ENCODE data around the gene NISCH. TPM values are rescaled to one million over a fixed set of nuclear protein-coding genes. Genes with fewer than 3 reads are reported as not detected.

NISCH gene
- total RNA-seq (168 TPM), polyA plus RNA-seq (10 to 100 TPM; 12.6 to 17.4 (median 15.2) TPM)

GRCh38 chr3:52455283-52456168, at the start of gene NISCH:
TSS of gene NISCH (plus strand) at chr3:52455604. CDS start at chr3:52455642, 38 bp downstream.
- H3K36me3 Mint-ChIP-seq: peaks cover 7% of the 10 kb centered on the region
- ATAC-seq (ENCODE audit: low read depth in 2 of 2) (peak; percentile 95), DNase-seq (peak; percentile 92 to 97 (median 93))
- peaks cover 0 to 37% (median 30%) of the 10 kb centered on the region in 4 donors for H3K4me1 Mint-ChIP-seq
- Histone ChIP-seq H3K36me3 (ENCODE audit: control insufficient read depth, insufficient read depth, low read length) (peaks cover 25% of the 10 kb centered on the region), H3K27me3 (ENCODE audit: control insufficient read depth, insufficient read depth, low read length) (no peaks in the 10 kb centered on the region), H3K27ac (ENCODE audit: insufficient read depth, low read length, poor library complexity, severe bottlenecking) (peak within 1 kb of the TSS; percentile 94), H3K4me1 (ENCODE audit: control insufficient read depth, insufficient read depth, low read length, poor library complexity, severe bottlenecking) (peaks cover 39% of the 10 kb centered on the region), H3K4me3 (ENCODE audit: low read depth, low read length) (peak within 1 kb of the TSS; percentile 81), H3K9me3 (ENCODE audit: control insufficient read depth in 2 of 2, low read length in 2 of 2) (no peaks in the 10 kb centered on the region)
- peak within 1 kb of the TSS; percentile 94 to 97 (median 94) for H3K4me3 Mint-ChIP-seq
- H3K27ac Mint-ChIP-seq: peak within 1 kb of the TSS; percentile 99 to 100 (median 100)
- peaks cover 0 to 2% (median 0%) of the 10 kb centered on the region in 7 donors for H3K9me3 Mint-ChIP-seq
- peaks cover 5% of the 10 kb centered on the region for H3K27me3 Mint-ChIP-seq

- peaks cover 21% of the 10 kb centered on the region for H3K4me1 ChIP-seq (ENCODE audit: control insufficient read depth, insufficient read depth, low read length, poor library complexity, severe bottlenecking)
- no peaks in the 10 kb centered on the region for H3K9me3 Mint-ChIP-seq
- no peak overlapping the region for H3K4me3 ChIP-seq (ENCODE audit: low read depth, low read length)
- H3K4me3 Mint-ChIP-seq: peak overlapping the region in 1 of 4 donors; percentile 49
- H3K27ac Mint-ChIP-seq: peak overlapping the region in 1 of 3 donors; percentile 25
- H3K9me3 ChIP-seq (ENCODE audit: control insufficient read depth in 2 of 2, low read length in 2 of 2): no peaks in the 10 kb centered on the region
- no peak for ATAC-seq (ENCODE audit: low read depth in 2 of 2)
- no peaks in the 10 kb centered on the region for H3K27me3 Mint-ChIP-seq
- peaks cover 39% of the 10 kb centered on the region for H3K36me3 Mint-ChIP-seq
- no peak for DNase-seq
- H3K4me1 Mint-ChIP-seq: peaks cover 5 to 28% (median 12%) of the 10 kb centered on the region in 4 donors
- no peak overlapping the region for H3K27ac ChIP-seq (ENCODE audit: insufficient read depth, low read length, poor library complexity, severe bottlenecking)
- H3K27me3 ChIP-seq (ENCODE audit: control insufficient read depth, insufficient read depth, low read length): no peaks in the 10 kb centered on the region
- H3K36me3 ChIP-seq (ENCODE audit: control insufficient read depth, insufficient read depth, low read length): peaks cover 68% of the 10 kb centered on the region
These were observed 49.2 kb upstream of the NISCH start for GRCh38 chr3:52406231-52406661.

GRCh38 chr3:52406791-52407510, 48.5 kb upstream of the NISCH start:
- peaks cover 7 to 35% (median 16%) of the 10 kb centered on the region in 4 donors for H3K4me1 Mint-ChIP-seq
- peak overlapping the region in 2 of 3 donors; percentile 25 to 98 for H3K27ac Mint-ChIP-seq
- H3K27me3 Mint-ChIP-seq: no peaks in the 10 kb centered on the region
- no peaks in the 10 kb centered on the region for H3K27me3 ChIP-seq (ENCODE audit: control insufficient read depth, insufficient read depth, low read length)
- H3K4me3 Mint-ChIP-seq: peak overlapping the region in 3 of 4 donors; percentile 8 to 51 (median 49)
- DNase-seq (no peak), ATAC-seq (ENCODE audit: low read depth in 2 of 2) (no peak)
- H3K36me3 ChIP-seq (ENCODE audit: control insufficient read depth, insufficient read depth, low read length): peaks cover 61% of the 10 kb centered on the region
- no peaks in the 10 kb centered on the region for H3K9me3 Mint-ChIP-seq
- peaks cover 39% of the 10 kb centered on the region for H3K36me3 Mint-ChIP-seq
- no peak overlapping the region for H3K4me3 ChIP-seq (ENCODE audit: low read depth, low read length)
- no peaks in the 10 kb centered on the region for H3K9me3 ChIP-seq (ENCODE audit: control insufficient read depth in 2 of 2, low read length in 2 of 2)
- H3K4me1 ChIP-seq (ENCODE audit: control insufficient read depth, insufficient read depth, low read length, poor library complexity, severe bottlenecking): peaks cover 28% of the 10 kb centered on the region
- H3K27ac ChIP-seq (ENCODE audit: insufficient read depth, low read length, poor library complexity, severe bottlenecking): no peak overlapping the region

GRCh38 chr3:52407779-52408178, 47.6 kb upstream of the NISCH start:
- peak overlapping the region; percentile 54 to 98 (median 96) for H3K27ac Mint-ChIP-seq
- no peak for ATAC-seq (ENCODE audit: low read depth in 2 of 2)
- H3K4me3 ChIP-seq (ENCODE audit: low read depth, low read length): no peak overlapping the region
- H3K36me3 ChIP-seq (ENCODE audit: control insufficient read depth, insufficient read depth, low read length): peaks cover 53% of the 10 kb centered on the region
- peaks cover 15 to 43% (median 23%) of the 10 kb centered on the region in 4 donors for H3K4me1 Mint-ChIP-seq
- H3K27ac ChIP-seq (ENCODE audit: insufficient read depth, low read length, poor library complexity, severe bottlenecking): no peak overlapping the region
- no peaks in the 10 kb centered on the region for H3K27me3 ChIP-seq (ENCODE audit: control insufficient read depth, insufficient read depth, low read length)
- no peak for DNase-seq
- H3K9me3 ChIP-seq (ENCODE audit: control insufficient read depth in 2 of 2, low read length in 2 of 2): no peaks in the 10 kb centered on the region
- peaks cover 33% of the 10 kb centered on the region for H3K36me3 Mint-ChIP-seq
- peaks cover 34% of the 10 kb centered on the region for H3K4me1 ChIP-seq (ENCODE audit: control insufficient read depth, insufficient read depth, low read length, poor library complexity, severe bottlenecking)
- no peaks in the 10 kb centered on the region for H3K9me3 Mint-ChIP-seq
- no peaks in the 10 kb centered on the region for H3K27me3 Mint-ChIP-seq
- peak overlapping the region; percentile 34 to 96 (median 96) for H3K4me3 Mint-ChIP-seq

GRCh38 chr3:52408466-52408865, 46.9 kb upstream of the NISCH start:
- DNase-seq (no peak), ATAC-seq (ENCODE audit: low read depth in 2 of 2) (no peak)
- peaks cover 21 to 50% (median 28%) of the 10 kb centered on the region in 4 donors for H3K4me1 Mint-ChIP-seq
- Histone ChIP-seq H3K4me1 (ENCODE audit: control insufficient read depth, insufficient read depth, low read length, poor library complexity, severe bottlenecking) (peaks cover 34% of the 10 kb centered on the region), H3K4me3 (ENCODE audit: low read depth, low read length) (no peak overlapping the region), H3K27ac (ENCODE audit: insufficient read depth, low read length, poor library complexity, severe bottlenecking) (peak overlapping the region; percentile 94), H3K27me3 (ENCODE audit: control insufficient read depth, insufficient read depth, low read length) (no peaks in the 10 kb centered on the region), H3K9me3 (ENCODE audit: control insufficient read depth in 2 of 2, low read length in 2 of 2) (no peaks in the 10 kb centered on the region), H3K36me3 (ENCODE audit: control insufficient read depth, insufficient read depth, low read length) (peaks cover 46% of the 10 kb centered on the region)
- no peaks in the 10 kb centered on the region for H3K9me3 Mint-ChIP-seq
- H3K27ac Mint-ChIP-seq: peak overlapping the region; percentile 52 to 98 (median 96)
- H3K36me3 Mint-ChIP-seq: peaks cover 28% of the 10 kb centered on the region
- no peaks in the 10 kb centered on the region for H3K27me3 Mint-ChIP-seq
- H3K4me3 Mint-ChIP-seq: peak overlapping the region; percentile 34 to 96 (median 96)

- Mint-ChIP-seq H3K36me3 (peaks cover 15% of the 10 kb centered on the region), H3K4me3 (peak overlapping the region in 2 of 4 donors; percentile 17 to 36), H3K27me3 (no peaks in the 10 kb centered on the region), H3K9me3 (no peaks in the 10 kb centered on the region), H3K4me1 (peaks cover 29 to 46% (median 32%) of the 10 kb centered on the region in 4 donors), H3K27ac (no peak overlapping the region)
- no peak for DNase-seq
- H3K9me3 ChIP-seq (ENCODE audit: control insufficient read depth in 2 of 2, low read length in 2 of 2): no peaks in the 10 kb centered on the region
- H3K36me3 ChIP-seq (ENCODE audit: control insufficient read depth, insufficient read depth, low read length): peaks cover 10% of the 10 kb centered on the region
- no peaks in the 10 kb centered on the region for H3K27me3 ChIP-seq (ENCODE audit: control insufficient read depth, insufficient read depth, low read length)
- H3K4me1 ChIP-seq (ENCODE audit: control insufficient read depth, insufficient read depth, low read length, poor library complexity, severe bottlenecking): peaks cover 17% of the 10 kb centered on the region
- H3K4me3 ChIP-seq (ENCODE audit: low read depth, low read length): no peak overlapping the region
- ATAC-seq (ENCODE audit: low read depth in 2 of 2): no peak
- no peak overlapping the region for H3K27ac ChIP-seq (ENCODE audit: insufficient read depth, low read length, poor library complexity, severe bottlenecking)
These were observed 39.6 kb upstream of the NISCH start for GRCh38 chr3:52415800-52416199.

- H3K4me3 Mint-ChIP-seq: no peak overlapping the region
- Histone ChIP-seq H3K27ac (ENCODE audit: insufficient read depth, low read length, poor library complexity, severe bottlenecking) (no peak overlapping the region), H3K4me3 (ENCODE audit: low read depth, low read length) (no peak overlapping the region), H3K36me3 (ENCODE audit: control insufficient read depth, insufficient read depth, low read length) (peaks cover 10% of the 10 kb centered on the region), H3K4me1 (ENCODE audit: control insufficient read depth, insufficient read depth, low read length, poor library complexity, severe bottlenecking) (no peaks in the 10 kb centered on the region), H3K27me3 (ENCODE audit: control insufficient read depth, insufficient read depth, low read length) (no peaks in the 10 kb centered on the region), H3K9me3 (ENCODE audit: control insufficient read depth in 2 of 2, low read length in 2 of 2) (no peaks in the 10 kb centered on the region)
- H3K36me3 Mint-ChIP-seq: peaks cover 18% of the 10 kb centered on the region
- no peak for ATAC-seq (ENCODE audit: low read depth in 2 of 2)
- H3K4me1 Mint-ChIP-seq: peaks cover 6 to 14% (median 11%) of the 10 kb centered on the region in 4 donors
- no peaks in the 10 kb centered on the region for H3K27me3 Mint-ChIP-seq
- DNase-seq: no peak
- H3K9me3 Mint-ChIP-seq: no peaks in the 10 kb centered on the region
- no peak overlapping the region for H3K27ac Mint-ChIP-seq
These were observed 35.0 kb upstream of the NISCH start for GRCh38 chr3:52420388-52420787.

All from CD4-positive, CD25-positive, alpha-beta regulatory T cell (primary cell).